PC-9 (cell line): ENCODE data around the gene ADAMTS20. TPM values are rescaled to one million over a fixed set of nuclear protein-coding genes. Genes with fewer than 3 reads are reported as not detected.

ENCODE experiments used
- BruUV-seq: library from RNA; stranded (reverse); fragments of 400-500 nt; replicated peaks from 2 replicates; lab custom pipeline; 2021; lab: Mats Ljungman, UMichigan
- CTCF ChIA-PET: fragments of 300-600 bp; sonication (Branson Sonifier 250); formaldehyde crosslinking; loops from one replicate; lab custom pipeline; 2022; ENCODE audit warnings: antibody characterized with exemption; lab: Charles Lee
- POLR2A ChIA-PET: fragments of 300-600 bp; sonication (Branson Sonifier 250); formaldehyde crosslinking; loops from one replicate; lab custom pipeline; 2022; ENCODE audit warnings: antibody characterized with exemption; ENCODE audit not compliant: unreplicated experiment; lab: Charles Lee
- DNase-seq, 2 experiments: peaks; one replicate each; pipeline versions ENCODE4 v3.0.0 to v3.0.0-alpha.2; 2015 to 2022; ENCODE audit warnings: mixed read lengths in 1 of 2
- H2AFZ ChIP-seq: fragments of 200-600 bp; sonication (generic); 2 replicates; pipeline ENCODE4 v1.8.1; 2017; ENCODE audit warnings: antibody characterized with exemption
- H3F3A ChIP-seq: fragments of 200-600 bp; sonication (generic); 2 replicates; pipeline ENCODE4 v1.8.1; 2017; ENCODE audit warnings: antibody characterized with exemption, mild to moderate bottlenecking, low read depth; ENCODE audit not compliant: insufficient read depth
- H3K27ac ChIP-seq: fragments of 200-600 bp; sonication (generic); 2 replicates; pipeline ENCODE4 v1.6.1; 2016; ENCODE audit warnings: mixed run types
- H3K27me3 ChIP-seq: fragments of 200-600 bp; sonication (generic); 2 replicates; pipeline ENCODE4 v1.6.1; 2016; ENCODE audit warnings: low read depth, mixed run types; ENCODE audit not compliant: insufficient read depth
- H3K36me3 ChIP-seq: fragments of 200-600 bp; sonication (generic); 2 replicates; pipeline ENCODE4 v1.6.1; 2016; ENCODE audit warnings: low read depth, mixed run types
- H3K4me1 ChIP-seq: fragments of 200-600 bp; sonication (generic); replicated peaks from 2 replicates; pipeline ENCODE4 v1.6.1; 2016; ENCODE audit warnings: mixed run types; ENCODE audit not compliant: insufficient read depth
- H3K4me2 ChIP-seq: fragments of 200-600 bp; sonication (generic); 2 replicates; pipeline ENCODE4 v1.6.1; 2017; ENCODE audit warnings: mixed run types
- H3K4me3 ChIP-seq: fragments of 200-600 bp; sonication (generic); 2 replicates; pipeline ENCODE4 v1.6.1; 2016; ENCODE audit warnings: mixed run types
- H3K79me2 ChIP-seq: fragments of 200-600 bp; sonication (generic); 2 replicates; pipeline ENCODE4 v1.6.1; 2017; ENCODE audit warnings: low read depth, mixed run types
- H3K9me2 ChIP-seq: fragments of 200-600 bp; sonication (generic); 2 replicates; pipeline ENCODE4 v1.8.1; 2017; ENCODE audit warnings: mild to moderate bottlenecking; ENCODE audit not compliant: insufficient read depth
- H3K9me3 ChIP-seq: fragments of 200-600 bp; sonication (generic); 2 replicates; pipeline ENCODE4 v1.8.1; 2016; ENCODE audit warnings: low read depth; ENCODE audit not compliant: insufficient read depth
- H4K20me1 ChIP-seq: fragments of 200-600 bp; sonication (generic); 2 replicates; pipeline ENCODE4 v1.8.1; 2017; ENCODE audit not compliant: insufficient read depth
- CTCF ChIP-seq: fragments of 200-600 bp; sonication (generic); conservative IDR thresholded peaks from 2 replicates; pipeline ENCODE4 v1.6.1; 2017; ENCODE audit warnings: mixed run types, antibody characterized with exemption, mild to moderate bottlenecking, moderate library complexity
- EZH2 ChIP-seq: fragments of 200-600 bp; sonication (generic); IDR thresholded peaks from 2 replicates; pipeline ENCODE4 v1.8.0; 2017; ENCODE audit warnings: antibody characterized with exemption, low read depth
- intact Hi-C: fragments of 100-400 bp; cut with micrococcal nuclease; formaldehyde crosslinking; loops from one replicate; pipeline ENCODE4 v1.10.0; 2022; ENCODE audit not compliant: unreplicated experiment
- total RNA-seq: library from RNA; stranded (reverse); gene quantifications from 2 replicates; pipeline ENCODE4 v1.2.3, GENCODE V29; 2021

Gene ADAMTS20
- total RNA-seq, 1 experiment from 2014 or later, result 1.0 TPM

DNA sequence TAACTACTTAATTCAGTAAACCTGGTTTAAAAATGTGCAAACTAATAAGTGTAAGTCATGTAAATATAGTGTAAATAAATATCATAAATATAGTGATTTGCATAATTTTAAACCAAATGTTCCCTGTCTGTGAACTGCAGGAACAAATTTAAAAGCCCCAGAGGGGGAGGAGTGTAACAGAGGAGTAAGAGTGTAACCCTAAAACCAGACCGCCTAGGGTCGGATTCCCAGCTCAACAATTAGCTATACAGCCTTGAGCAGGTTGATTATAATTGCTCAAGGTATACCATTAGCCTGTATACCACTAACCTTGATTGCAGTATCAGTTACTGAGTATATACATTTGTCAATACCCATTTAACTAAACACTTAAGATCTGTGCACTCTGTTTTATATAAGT is 218.4 kb downstream of the ADAMTS20 start:
- H3K9me3 ChIP-seq, result no peaks in the 10 kb centered on the region
- no peaks in the 10 kb centered on the region for H3K9me2 ChIP-seq
- intact Hi-C loops, result loop anchor here (10.0 kb wide), 1 partner anchor 959 kb away; no protein-coding TSS in a partner anchor
- no peaks in the 10 kb centered on the region for H3K27me3 ChIP-seq
- H3K4me3 ChIP-seq, result no peak overlapping the region
- H3K4me2 ChIP-seq, result no peak overlapping the region
- H4K20me1 ChIP-seq, result no peaks in the 10 kb centered on the region
- no peaks in the 10 kb centered on the region for H3K36me3 ChIP-seq
- no peaks in the 10 kb centered on the region for H3K79me2 ChIP-seq
- H3K27ac ChIP-seq, result no peak overlapping the region
- H3K4me1 ChIP-seq, result no peaks in the 10 kb centered on the region
- no peak overlapping the region for H2AFZ ChIP-seq
- no TSS peak for BruUV-seq
- POLR2A ChIA-PET, result no interaction called here
- DNase-seq, result no peak
- TF ChIP-seq EZH2, result no peak
- no peak for TF ChIP-seq CTCF
- CTCF ChIA-PET, result no interaction called here
- H3F3A ChIP-seq, result no peaks in the 10 kb centered on the region

DNA sequence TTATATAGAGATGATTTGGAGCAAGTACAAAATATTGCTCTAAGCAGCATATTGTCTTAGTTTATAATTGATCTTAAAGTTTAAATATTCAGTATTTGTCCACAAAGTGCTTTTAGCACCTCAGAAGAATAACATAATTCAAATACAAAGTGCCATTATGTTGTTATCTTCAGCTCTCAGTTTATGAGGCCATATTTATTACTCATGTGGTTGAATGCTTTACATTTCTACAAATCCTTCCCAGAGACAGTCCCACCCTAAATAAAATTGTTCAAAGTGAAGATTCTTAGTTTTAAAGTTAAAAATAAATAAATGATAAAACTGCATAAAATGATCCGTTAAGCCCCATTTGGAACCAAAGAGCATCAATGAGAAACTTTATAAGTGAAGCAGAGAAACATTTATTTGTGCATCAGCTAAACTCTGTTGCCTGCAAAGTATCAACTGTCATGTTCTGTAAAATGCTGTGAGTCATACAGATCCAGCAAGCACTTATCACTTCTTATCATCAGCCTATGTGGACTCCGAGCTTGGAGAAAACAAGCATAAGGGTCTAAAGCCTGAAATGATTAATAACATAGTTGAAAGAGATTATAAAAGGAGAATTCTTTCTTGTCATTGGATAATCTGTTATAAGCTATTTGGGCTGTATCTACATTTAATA is 218.9 kb downstream of the ADAMTS20 start:
- Histone ChIP-seq H3K27me3 (no peaks in the 10 kb centered on the region), H3K9me3 (no peaks in the 10 kb centered on the region), H3K36me3 (no peaks in the 10 kb centered on the region), H3K79me2 (no peaks in the 10 kb centered on the region), H3K9me2 (no peaks in the 10 kb centered on the region), H3K4me3 (no peak overlapping the region), H3K4me1 (no peaks in the 10 kb centered on the region), H2AFZ (0 out of 2 replicates have a peak overlapping the region, but pooled peaks have one; percentile 21), H3K27ac (no peak overlapping the region), H3F3A (no peaks in the 10 kb centered on the region), H4K20me1 (no peaks in the 10 kb centered on the region), H3K4me2 (no peak overlapping the region)
- BruUV-seq, result no TSS peak
- ChIA-PET CTCF (no interaction called here), POLR2A (no interaction called here)
- TF ChIP-seq EZH2 (no peak), CTCF (no peak)
- intact Hi-C loops, result loop anchor here (10.0 kb wide), 1 partner anchor 958 kb away; no protein-coding TSS in a partner anchor
- no peak for DNase-seq

GRCh38 chr12:43331935-43332334 is 220.1 kb downstream of the ADAMTS20 start:
- ChIA-PET CTCF (no interaction called here), POLR2A (no interaction called here)

More at GRCh38 chr12:43331935-43332334, 220.1 kb downstream of the ADAMTS20 start:
- TF ChIP-seq CTCF (no peak), EZH2 (no peak)
- Histone ChIP-seq H3K9me2 (no peaks in the 10 kb centered on the region), H3K9me3 (no peaks in the 10 kb centered on the region), H3K27ac (no peak overlapping the region), H3K27me3 (no peaks in the 10 kb centered on the region), H3K4me1 (no peaks in the 10 kb centered on the region), H3K36me3 (no peaks in the 10 kb centered on the region), H3K4me2 (no peak overlapping the region), H3K4me3 (no peak overlapping the region), H4K20me1 (no peaks in the 10 kb centered on the region), H3F3A (no peaks in the 10 kb centered on the region), H2AFZ (no peak overlapping the region), H3K79me2 (no peaks in the 10 kb centered on the region)
- no TSS peak for BruUV-seq
- DNase-seq, result no peak
- intact Hi-C loops, result loop anchor here (10.0 kb wide), 1 partner anchor 957 kb away; no protein-coding TSS in a partner anchor
